Panc1 (cell line): ENCODE results near the gene ARL14EPL.

ENCODE experiments used
- POLR2AphosphoS5 ChIP-seq: IDR thresholded peaks from 2 replicates; pipeline ENCODE4 v1.6.1; 2012; ENCODE audit warnings: mild to moderate bottlenecking, low read depth, low read length, moderate library complexity
- SIN3A ChIP-seq: IDR thresholded peaks from 2 replicates; pipeline ENCODE4 v1.6.1; 2012; ENCODE audit warnings: low read depth, mild to moderate bottlenecking, low read length, moderate library complexity, borderline replicate concordance; ENCODE audit not compliant: insufficient read depth
- TCF7L2 ChIP-seq: IDR thresholded peaks from 2 replicates; pipeline ENCODE4 v1.6.1; 2011; ENCODE audit warnings: mild to moderate bottlenecking, low read depth, low read length, inconsistent platforms
- TF ChIP-seq, protein P1 (sequence below), 2 experiments: IDR thresholded peaks; 2 replicates each; pipeline ENCODE4 v1.6.1; 2011 to 2012; ENCODE audit warnings: low read depth in 2 of 2, control low read depth in 1 of 2, low read length in 1 of 2, mild to moderate bottlenecking in 1 of 2, moderate library complexity in 1 of 2; ENCODE audit not compliant: insufficient read depth in 1 of 2
- TF ChIP-seq, protein P2 (sequence below): fragments of 450-650 bp; IDR thresholded peaks from 2 replicates; pipeline ENCODE4 v1.5.1; 2017; ENCODE audit warnings: mild to moderate bottlenecking

DNA sequence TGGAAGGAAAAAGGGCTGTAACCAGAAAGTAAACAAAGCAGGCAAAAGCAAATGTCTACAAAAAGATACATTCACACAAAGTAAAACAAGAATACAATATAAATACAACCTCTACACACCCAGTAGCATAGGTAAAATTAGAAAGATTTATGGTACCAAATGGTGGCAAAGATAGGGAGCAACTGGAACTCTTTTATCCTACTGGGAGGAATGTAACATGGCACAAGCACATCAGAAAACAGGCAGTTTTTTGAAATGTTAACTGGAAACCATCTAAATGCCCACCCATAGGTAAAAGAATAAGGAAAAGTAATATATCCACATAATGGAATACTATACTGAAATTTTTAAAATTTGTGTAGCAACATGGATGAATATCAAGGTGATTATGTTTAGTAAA, 8.7 kb upstream of the ARL14EPL start:
- TF ChIP-seq, protein P1, sequence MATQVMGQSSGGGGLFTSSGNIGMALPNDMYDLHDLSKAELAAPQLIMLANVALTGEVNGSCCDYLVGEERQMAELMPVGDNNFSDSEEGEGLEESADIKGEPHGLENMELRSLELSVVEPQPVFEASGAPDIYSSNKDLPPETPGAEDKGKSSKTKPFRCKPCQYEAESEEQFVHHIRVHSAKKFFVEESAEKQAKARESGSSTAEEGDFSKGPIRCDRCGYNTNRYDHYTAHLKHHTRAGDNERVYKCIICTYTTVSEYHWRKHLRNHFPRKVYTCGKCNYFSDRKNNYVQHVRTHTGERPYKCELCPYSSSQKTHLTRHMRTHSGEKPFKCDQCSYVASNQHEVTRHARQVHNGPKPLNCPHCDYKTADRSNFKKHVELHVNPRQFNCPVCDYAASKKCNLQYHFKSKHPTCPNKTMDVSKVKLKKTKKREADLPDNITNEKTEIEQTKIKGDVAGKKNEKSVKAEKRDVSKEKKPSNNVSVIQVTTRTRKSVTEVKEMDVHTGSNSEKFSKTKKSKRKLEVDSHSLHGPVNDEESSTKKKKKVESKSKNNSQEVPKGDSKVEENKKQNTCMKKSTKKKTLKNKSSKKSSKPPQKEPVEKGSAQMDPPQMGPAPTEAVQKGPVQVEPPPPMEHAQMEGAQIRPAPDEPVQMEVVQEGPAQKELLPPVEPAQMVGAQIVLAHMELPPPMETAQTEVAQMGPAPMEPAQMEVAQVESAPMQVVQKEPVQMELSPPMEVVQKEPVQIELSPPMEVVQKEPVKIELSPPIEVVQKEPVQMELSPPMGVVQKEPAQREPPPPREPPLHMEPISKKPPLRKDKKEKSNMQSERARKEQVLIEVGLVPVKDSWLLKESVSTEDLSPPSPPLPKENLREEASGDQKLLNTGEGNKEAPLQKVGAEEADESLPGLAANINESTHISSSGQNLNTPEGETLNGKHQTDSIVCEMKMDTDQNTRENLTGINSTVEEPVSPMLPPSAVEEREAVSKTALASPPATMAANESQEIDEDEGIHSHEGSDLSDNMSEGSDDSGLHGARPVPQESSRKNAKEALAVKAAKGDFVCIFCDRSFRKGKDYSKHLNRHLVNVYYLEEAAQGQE (IDR thresholded peaks at IDR 0.05; ENCODE audit: insufficient read depth in 1 of 2, low read depth in 2 of 2, low read length in 1 of 2) = no peak
- TF ChIP-seq, protein P2, sequence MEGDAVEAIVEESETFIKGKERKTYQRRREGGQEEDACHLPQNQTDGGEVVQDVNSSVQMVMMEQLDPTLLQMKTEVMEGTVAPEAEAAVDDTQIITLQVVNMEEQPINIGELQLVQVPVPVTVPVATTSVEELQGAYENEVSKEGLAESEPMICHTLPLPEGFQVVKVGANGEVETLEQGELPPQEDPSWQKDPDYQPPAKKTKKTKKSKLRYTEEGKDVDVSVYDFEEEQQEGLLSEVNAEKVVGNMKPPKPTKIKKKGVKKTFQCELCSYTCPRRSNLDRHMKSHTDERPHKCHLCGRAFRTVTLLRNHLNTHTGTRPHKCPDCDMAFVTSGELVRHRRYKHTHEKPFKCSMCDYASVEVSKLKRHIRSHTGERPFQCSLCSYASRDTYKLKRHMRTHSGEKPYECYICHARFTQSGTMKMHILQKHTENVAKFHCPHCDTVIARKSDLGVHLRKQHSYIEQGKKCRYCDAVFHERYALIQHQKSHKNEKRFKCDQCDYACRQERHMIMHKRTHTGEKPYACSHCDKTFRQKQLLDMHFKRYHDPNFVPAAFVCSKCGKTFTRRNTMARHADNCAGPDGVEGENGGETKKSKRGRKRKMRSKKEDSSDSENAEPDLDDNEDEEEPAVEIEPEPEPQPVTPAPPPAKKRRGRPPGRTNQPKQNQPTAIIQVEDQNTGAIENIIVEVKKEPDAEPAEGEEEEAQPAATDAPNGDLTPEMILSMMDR = no peak
- TF ChIP-seq SIN3A (no peak), TCF7L2 (no peak), POLR2AphosphoS5 (no peak)
